Kidney capillary endothelial cell (primary cell): Measurements from ENCODE around the gene DFFB.
"Not testable (repeated sequence)": the region's sequence is repeated elsewhere in the genome, so short reads cannot be mapped to it uniquely, and the experiment has no call there.

ENCODE experiments used
- DNase-seq: peaks from one replicate; pipeline ENCODE4 v3.0.0-alpha.2; 2018; ENCODE audit warnings: low spot score

DFFB gene

DNA sequence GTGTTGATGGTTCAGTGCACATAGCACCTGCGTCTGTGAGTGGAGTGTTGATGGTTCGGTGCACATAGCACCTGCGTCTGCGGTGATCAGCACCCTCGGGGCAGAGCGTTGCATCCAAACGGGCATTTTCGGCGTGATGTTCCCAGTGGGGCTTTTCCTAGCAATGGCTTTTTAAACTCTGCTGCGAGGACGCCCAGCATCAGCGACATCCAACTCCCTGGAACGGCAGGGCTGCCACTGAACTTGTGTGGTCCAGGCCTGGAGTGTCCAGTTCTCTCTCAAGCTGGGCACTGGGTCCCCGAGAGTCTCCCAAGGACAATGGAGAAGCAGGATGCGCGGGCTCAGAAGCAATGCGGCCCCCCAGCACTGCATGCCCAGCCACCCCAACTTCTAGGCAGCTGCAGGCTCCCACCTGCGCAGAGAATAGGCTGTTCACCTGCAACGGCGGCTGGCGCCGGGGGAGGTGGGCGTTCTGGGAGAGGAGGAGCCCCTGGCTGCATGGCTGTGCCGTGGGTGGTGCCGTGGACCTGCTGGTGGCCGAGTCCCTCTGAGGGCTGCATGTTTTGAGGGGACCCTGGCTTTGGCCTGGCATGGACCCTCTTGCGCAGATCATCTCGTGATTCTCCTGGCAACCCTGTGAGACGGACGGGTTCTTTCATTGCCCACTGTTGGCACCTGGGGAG, 52.9 kb downstream of the DFFB start:
- DNase-seq: no peak

DNA sequence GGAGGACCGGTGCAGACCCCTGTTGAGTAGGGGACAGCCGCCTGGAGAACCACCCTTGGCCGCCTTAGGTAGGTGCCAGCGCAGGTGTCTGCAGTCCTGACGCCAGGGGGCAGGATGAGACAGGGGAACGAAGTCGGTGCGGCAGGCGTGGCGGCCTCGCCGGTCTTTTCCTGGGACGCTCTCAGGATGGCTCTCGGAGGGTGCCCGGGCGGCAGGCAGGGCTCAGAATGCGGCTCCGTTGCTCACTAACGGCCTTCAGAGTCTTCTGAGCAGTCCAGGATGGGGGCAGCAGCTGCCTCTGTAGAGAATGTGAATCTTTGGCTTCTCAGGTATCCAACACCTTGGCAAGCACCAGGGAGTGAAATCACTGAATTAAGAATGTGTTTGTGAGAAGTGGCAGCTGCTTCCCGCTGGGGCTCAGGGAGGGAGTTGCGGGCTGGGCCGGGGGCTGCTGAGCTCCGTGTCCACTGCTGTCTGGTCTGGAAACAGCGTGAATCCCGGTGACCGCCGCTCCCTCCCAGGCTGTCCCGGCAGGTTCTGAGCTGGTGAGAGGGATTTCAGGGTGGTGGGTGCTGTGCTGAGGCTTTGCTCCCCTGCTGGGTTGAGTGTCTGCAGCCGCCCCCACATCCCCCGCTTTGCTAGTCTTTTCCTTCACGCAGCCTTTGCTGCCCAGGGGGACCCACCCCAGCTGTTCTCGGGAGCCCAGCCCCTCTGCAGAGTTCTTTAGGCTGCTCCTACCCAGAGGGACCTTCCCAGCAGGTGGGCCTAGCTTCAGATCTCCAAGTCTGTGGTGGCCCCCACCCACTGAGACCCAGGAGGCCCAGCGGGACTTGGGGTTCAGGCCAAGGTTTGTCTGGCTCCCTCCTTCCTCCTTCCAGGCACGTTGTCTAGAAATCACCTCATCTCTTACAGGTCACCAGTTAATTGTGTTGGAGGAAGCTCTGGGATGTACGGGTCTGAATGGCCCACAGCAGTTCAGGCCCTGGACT, 53.9 kb downstream of the DFFB start:
- DNase-seq: peak; percentile 30

DNA sequence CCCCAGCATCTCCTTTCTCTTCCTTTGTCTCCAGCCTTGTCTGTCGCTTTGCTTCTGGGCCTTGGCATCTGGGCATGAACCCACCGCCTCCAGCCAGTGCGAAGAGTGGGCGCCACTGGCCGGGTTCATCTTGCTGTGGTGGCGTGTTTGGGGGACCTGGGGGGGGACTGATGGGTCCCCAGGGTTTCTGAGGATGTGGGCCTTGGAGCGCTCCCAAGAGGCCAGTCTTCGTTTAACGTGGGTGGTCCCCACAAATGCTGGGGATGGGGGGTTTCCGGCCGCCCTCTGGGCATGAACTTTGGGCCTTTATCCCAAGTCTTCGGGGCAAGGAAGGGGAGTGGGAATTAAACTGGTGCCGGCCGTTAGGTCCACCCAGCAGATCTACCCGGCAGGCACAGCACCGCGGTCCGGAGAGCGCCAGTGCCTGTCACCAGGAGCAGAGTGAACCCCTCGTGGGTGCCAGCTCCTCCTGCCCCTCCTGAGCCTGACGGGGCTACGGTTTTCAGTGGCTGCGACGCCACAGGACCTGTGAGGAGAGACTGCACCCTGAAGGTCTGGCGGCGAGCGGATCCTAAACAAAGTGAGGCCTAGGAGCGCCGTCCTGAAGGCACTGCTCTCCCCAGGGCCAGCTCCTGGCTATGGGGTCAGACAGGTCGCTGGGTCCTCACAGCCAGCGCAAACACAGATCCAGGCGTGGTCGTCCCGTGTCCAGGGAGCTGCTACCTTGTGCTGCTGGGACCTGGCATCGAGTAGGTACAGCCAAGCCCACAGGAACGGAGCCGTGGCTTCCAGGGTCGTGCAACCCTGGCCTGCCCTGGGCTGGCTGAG, 54.9 kb downstream of the DFFB start:
- DNase-seq: no peak

DNA sequence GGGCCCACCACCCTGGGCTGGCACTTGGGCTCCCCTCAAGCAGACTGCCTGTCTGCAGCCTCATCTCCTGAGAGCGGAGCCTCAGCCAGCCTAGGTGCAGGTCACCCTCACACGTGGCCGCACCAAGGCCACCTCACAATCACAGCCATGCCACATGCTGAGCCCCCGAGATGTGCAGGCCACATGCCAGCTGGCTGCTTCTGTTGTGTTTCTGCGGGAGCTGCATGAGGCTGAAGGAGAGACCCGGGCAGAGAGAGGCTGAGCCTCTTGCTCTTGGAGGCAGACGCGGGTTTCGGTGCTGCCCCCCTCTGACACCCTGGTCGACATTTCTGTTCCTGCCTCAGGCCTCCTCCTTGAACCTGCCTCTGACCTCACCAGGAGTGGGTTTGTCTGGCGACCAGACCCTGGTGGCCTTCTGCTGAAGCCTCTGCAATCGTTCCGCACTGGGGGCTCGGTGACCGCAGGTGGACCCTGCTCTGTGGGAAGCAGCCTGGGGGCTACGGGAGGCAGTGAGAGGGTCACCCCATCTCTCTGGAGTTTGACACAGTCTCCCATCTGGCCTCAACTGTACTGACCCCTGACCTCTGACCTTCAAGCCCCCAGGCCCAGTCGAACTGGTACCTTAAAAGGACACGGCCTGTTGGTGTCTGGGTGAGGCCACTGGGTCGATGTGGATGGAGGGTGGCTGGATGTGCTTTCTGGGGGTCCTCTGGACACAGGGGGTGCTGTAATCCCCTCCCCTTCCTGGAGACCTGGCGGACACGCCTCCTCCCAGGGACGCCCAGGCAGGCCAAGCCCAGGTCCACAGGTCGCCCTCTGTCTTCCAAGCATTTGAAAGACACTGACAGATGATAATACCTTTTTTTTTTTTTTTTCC, 55.8 kb downstream of the DFFB start:
- no peak for DNase-seq

DNA sequence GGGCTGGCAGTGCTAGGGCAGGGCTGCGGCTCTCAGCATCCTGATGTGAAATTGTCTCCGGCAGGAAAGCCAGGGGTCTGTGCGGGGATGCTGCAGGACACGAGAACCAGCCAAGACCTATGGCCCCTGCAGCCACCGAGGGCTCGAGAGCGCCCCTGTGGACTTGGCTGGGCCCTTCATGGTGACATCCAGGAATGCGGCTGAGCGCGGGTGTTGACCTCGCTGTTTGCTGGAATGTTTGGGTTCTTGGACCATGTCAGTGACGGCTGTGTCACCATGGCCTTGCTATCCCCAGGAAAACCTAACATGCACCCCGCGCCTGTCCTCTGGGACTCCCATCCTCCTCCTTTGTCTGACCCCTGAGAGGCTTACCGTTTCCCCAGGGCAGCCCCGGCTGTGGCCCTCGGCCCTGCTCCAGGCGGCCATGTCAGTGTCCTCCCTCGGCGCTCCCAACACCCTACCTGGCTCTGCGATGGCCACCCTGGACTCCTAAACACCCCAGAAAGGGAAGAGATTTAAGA, 57.1 kb downstream of the DFFB start:
- no peak for DNase-seq

DNA sequence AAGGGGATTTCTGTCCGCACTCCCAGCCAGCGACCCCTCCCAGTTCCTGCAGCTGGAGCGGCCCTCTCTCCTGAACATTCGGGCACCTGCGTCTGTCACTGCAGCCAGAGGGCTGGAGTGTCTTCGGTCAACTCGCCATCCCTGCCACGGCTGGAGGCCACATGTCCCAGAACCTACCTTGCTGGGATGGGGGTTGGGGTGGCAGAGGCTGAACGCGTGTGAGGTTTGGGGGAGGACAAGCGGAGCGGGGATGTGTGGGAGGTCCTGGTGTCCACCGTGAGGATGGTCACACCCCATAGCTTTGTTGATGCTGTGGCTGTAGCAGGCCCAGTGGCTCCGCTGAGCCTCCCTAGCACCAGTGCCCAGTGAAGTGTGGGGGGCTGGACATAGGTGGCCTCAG, 57.6 kb downstream of the DFFB start:
- DNase-seq: no peak

DNA sequence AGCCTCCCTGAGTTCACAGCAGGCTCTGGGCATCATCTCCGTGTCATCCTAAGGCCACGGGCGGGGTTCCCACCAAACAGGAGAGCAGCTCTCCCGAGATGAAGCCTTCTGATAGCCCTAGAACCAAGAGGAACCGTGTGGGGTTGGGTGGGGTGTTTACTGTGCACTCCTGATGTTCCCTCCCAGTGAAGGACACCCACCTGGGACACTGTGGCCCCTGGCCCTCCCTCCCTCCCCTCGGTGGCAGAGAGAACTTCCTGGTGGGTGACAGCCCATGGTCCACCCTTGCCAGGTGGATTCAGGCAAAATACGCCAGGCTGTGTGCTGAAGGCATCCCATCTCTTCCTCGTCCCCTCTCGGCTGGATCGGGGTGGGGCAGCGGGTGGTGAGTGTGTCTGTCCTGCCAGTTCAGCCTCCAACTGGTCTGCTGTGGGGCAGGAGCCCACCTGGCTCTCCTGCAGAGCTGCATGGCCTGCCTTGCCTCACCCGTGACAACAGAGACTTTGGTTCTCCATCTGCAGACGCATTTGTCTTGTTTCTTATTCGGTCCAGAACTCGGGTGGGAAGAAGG, 58.4 kb downstream of the DFFB start:
- DNase-seq: no peak

DNA sequence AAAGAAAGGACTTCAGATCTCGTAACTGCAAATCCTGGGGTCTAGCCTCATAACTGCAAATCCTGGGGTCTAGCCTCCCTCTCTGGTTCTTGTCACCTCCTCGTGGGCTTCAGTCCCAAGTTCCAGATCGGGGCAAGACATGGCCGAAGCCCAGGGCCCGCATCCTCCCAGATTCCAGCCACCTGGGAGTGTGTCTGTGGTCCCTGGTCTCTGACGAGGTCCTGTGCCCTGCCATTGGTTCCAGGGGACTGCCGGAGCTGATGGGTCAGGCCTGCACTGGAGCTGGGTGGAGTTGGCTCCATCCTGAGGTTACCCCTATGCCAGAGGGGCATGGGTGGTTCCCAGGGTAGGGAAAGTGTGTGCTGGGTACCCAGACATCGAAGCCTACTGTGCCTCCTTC, 60.5 kb downstream of the DFFB start:
- DNase-seq: no peak

DNA sequence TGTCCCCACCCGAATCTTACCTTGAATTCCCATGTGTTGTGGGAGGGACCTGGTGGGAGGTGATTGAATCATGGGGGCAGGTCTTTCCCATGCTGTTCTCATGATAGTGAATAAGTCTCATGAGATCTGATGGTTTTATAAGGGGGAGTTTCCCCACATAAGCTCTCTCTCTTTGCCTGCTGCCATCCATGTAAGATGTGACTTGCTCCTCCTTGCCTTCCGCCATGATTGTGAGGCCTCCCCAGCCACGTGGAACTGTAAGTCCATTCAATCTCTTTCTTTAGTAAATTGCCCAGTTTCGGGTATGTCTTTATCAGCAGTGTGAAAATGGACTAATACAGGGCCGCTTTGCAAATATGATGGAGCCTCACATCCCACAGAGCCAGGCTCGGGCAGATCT, 61.1 kb downstream of the DFFB start:
- DNase-seq: not testable (repeated sequence)

DNA sequence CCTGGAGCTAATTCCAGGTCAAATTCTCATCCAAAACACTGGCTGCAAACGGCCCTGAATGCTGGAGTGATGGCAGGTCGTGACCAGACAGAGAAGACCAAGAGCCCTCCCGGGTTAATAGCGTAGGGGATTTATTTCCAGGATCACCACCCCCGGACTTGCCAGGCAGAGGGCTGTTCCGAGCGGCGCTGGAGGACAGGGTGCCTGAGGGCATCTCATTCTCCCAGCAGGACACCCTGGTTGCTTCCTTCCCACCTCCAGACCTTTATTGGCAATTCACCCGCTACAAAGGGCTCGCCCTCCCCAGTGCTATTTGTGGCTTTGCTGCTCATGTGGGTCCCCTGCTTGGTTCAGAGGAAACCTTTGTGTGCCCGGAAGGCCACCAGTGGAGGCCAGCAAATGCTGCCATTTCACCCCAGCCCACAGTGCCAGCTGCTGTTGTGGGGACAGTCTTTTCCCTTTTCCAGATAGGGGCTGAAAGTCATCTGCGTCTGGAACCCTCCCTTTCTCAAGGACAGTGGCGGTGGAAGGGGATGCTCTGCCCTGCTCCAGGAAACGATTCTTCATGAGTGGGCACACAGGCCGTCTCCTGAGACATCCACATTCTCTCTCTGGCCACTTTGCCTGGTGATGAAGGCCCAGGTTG, 61.8 kb downstream of the DFFB start:
- no peak for DNase-seq

DNA sequence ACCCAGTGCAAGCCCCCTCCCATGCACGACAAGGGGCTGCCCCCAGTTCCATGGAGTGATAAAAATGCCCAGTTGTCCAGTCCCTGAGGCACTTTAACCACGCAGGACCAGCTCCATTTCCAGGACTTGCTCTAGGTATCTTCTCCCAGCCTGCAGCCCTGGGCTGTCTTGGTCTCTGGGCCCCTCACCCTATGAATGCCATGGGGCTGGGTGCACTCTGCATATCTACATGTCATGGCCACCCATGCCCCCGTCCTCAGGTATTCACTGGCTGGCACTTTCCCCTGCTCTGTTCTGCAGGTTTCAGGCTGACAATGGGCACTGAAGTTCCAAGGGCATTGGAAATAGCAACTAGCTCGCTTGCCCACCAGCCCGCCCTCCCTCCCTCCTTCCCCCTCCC, 62.4 kb downstream of the DFFB start:
- no peak for DNase-seq

DNA sequence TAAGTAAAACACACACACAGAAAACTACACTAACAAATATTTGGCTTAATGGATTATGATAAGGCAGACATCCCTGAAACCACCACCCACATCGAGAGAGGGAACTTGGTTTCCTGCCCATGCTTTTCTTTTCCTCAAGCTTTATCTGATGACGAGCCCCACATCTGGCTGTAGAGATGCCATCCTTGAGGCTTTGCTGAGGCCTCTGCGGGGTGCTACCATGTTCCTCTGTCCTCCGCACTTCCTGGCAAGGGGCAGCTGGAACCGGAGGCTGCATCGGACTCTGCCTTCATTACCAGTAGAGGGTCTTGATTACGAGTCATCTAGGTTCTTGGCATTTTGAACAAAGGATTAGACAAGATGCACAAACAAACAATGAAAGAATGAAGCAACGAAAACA, 64.5 kb downstream of the DFFB start:
- no peak for DNase-seq

DNA sequence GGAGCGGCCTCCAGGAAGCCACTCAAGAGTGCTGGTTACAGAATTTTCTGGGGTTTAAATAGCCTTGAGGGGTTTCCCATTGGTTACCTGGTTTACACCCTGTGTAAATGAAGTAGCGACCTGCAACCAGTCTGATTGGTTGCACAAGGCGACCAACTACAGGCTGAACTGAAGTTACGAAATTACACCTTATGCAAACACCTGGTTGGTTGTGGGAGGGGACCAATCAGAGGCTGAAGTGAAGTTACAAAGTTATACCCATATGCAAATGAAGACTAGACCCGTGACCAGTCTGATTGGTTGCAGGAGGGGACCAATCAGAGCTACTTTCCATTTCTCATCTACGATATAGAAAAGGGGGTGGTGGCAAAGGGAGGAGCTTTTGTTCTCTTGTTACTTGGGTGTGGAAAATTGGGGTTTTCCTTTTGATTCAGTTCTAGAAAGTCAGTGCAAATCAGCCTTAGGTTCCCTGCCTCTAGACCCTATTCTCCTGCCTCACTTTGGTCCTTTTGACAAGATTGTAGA, 65.0 kb downstream of the DFFB start:
- DNase-seq: no peak

DNA sequence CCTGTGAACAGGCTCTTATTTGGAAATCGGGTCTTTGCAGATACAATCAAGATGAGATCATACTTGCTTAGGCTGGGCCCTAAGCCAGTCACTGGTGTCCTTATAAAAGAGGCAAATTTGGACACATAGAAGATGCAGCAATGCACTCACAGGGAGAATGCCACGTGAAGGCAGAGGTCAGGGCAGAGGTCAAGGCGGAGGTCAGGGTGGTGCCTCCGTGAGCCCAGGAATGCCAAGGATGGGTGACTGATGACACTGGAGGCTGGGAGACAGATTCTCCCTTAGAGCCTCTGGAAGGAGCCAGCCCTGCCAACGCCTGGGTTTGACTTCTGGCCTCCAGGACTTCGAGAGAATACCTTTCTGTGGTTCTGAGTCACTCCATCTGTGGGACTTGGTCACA, 65.6 kb downstream of the DFFB start:
- DNase-seq: no peak

DNA sequence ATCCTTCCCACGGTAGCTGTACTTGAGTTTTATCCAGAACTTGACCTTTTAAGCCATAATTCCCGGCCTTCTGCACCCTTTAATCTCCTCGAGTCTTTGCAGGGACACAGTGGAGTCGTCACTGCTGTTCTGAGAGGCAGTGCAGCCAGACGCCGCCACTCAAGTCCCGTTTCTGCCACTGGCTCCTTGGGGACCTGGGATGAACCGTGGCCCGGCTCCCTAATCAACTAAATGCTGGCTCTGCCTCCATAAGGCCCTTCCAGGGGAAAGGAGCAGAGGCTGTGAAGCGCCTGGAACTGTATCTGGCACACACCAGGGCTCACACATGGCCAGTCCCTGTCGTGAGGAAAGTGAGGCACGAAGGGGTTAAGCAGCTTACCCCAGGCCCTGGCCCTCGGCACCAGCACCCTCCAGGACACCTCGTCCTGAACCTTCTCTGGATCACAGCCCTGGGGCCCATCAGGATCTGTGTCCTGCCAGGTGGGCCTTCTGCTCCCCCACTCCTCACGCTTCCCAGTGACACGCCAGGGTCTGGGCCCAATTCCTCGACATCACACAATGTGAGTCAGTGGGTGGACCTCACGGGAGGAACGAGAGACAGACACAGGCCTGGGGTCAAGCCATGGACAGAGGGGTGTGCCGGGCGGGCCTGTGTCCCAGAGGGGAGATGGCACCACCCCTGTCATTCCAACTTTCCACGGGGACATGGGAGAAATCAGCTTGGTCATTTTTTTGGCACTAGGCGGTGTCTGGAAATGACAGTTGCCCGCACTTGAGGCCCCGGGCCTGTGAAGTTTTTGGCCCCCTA, 66.3 kb downstream of the DFFB start:
- no peak for DNase-seq

DNA sequence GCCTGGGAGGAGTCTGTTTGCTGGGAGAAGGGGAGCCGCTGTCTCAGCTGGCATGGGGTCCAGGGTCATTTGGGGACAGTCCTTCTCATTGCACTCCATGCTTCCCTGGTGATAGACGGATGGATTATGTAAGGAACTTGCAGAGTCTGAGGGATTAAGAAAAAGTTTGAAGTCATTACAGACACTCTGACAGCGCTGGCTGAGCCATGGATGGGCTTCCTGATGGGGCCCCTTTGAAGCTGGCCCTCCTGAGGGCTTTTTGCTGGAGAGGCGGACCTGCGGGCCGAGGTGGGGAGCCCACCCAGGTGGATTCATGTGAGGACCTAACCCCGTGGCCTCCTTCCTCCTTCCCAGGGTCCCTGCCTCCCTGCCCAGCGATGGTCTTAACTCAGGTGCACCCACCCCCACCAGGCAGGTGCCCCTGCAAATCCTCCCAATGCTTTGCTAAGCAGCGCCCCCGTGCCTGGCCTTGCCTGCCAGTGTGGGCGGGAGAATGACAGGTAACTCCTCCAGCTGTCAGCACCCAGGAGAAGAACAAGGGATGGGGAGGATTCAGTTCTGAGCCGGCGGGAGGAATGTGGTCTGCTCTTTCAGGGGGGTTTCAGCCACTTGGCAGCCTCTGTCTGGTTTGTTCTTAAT, 67.0 kb downstream of the DFFB start:
- no peak for DNase-seq

DNA sequence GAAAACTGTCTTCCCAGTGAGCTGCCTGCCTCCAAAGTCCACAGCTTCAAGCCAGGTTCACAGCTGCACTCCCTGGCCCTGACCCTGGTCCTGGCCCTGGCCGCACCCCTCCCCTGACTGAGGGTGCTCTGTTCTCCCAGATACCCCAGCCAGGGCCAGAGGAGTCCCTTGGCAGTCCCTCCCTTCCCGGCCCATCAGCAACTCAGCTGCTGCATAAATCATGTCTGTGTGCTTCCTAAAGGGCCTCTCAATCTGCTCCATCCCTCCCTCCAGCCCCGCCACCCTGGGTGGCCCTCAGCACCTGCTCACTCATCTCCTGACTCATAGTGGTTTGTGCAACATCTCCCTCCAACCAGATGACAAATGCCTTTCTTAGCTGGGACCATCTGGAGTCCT, 67.5 kb downstream of the DFFB start:
- no peak for DNase-seq

DNA sequence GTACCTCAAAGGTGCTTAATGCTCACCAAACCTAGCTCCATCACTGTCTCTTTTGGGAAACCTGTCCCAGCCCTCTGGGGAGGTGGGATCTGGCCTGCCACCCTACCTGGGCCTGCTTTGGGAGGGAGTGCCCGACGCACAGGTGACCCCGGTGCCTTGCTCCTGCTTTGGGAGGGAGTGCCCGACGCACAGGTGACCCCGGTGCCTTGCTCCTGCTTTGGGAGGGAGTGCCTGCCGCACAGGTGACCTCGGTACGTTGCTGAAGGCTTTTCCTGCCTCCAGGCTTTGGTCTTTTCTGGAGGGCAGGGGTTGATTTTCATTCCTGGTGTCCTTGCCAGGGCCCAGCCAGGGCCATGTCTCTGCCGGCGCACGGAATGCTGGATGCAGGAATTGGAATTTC, 68.0 kb downstream of the DFFB start:
- no peak for DNase-seq

DNA sequence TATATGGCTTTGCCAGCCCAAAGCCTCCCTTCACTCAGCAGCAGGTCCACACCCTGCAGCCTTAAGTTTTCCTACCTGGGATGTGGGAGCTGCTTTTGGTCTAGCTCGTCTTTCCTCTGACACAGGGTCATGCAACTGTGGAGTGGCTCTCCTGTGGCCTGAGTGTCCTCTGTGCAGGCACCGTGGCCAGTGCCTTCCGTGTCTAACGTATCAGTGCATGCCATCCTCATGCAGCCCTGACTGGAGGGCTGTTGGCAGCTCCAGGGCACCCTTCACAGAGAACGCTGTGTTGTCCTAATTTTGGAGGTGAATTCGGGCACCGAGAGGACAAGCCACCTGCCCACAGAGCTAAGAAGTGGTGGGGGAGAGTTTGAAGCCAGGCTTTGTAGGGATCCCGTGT, 68.5 kb downstream of the DFFB start:
- DNase-seq: no peak
